ENCODE results near the gene PON1.

DNA sequence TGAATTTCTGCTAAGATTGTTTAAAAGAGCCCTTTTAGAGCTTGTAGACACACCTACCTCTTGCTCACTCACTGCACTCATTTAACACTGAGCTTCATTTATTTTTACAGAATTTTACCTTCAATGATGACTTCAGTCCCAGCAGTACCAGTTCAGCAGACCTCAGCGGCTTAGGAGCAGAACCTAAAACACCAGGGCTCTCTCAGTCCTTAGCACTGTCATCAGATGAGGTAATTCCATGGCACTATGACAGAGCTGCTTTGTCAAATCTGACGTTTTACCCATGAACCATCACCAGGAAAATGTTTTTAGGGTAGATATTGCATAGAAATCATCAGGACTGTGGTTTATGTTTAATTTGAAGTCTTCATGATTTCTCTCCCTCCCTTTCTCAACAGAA is 38.2 kb downstream of the PON1 start:
- no peak for TF ChIP-seq POLR2AphosphoS5 (IDR thresholded peaks at IDR 0.05; ENCODE audit: borderline replicate concordance, low read depth, low read length)
- no peak for TF ChIP-seq FOXP2 (optimal IDR thresholded peaks at IDR 0.05; ENCODE audit: control extremely low read depth, extremely low read length, insufficient read depth)

All from SK-N-MC (cell line).